HG03432 (cell line): Measurements from ENCODE around the gene PHOX2A.

Experiments
- ATAC-seq: cut with Tn5 transposase; IDR thresholded peaks from one replicate; pipeline ENCODE4 v1.9.1; 2021; ENCODE audit warnings: mild to moderate bottlenecking, moderate library complexity; ENCODE audit not compliant: unreplicated experiment

PHOX2A gene

GRCh38 chr11:72189455-72190250, 54.3 kb downstream of the PHOX2A start:
- no peak for ATAC-seq
